HepG2 (cell line): ENCODE measurements around the gene GNG12.

ENCODE experiments used
- ARNTL ChIP-seq: sonication (generic); formaldehyde crosslinking; IDR thresholded peaks from 2 replicates; pipeline ENCODE4 v1.4.0; 2020; ENCODE audit warnings: mild to moderate bottlenecking, missing genetic modification reagents
- CBX1 ChIP-seq: IDR thresholded peaks from one replicate; pipeline ENCODE4 v1.6.1; 2016; ENCODE audit warnings: antibody characterized with exemption, low read depth
- CTCF ChIP-seq: sonication (generic); formaldehyde crosslinking; IDR thresholded peaks from 2 replicates; pipeline ENCODE4 v1.5.0; 2020; ENCODE audit warnings: mild to moderate bottlenecking, missing genetic modification reagents, moderate library complexity
- FOXK1 ChIP-seq: sonication (generic); formaldehyde crosslinking; IDR thresholded peaks from 2 replicates; pipeline ENCODE4 v1.4.0; 2020; ENCODE audit warnings: low read depth, missing genetic modification reagents, borderline replicate concordance
- HNRNPLL ChIP-seq: fragments of 200-400 bp; formaldehyde crosslinking; IDR thresholded peaks from 2 replicates; pipeline ENCODE4 v1.6.1; 2017; ENCODE audit warnings: mild to moderate bottlenecking, low read depth, low read length; ENCODE audit not compliant: poor library complexity, severe bottlenecking
- NBN ChIP-seq: fragments of 450-650 bp; conservative IDR thresholded peaks from 2 replicates; pipeline ENCODE4 v1.6.1; 2017
- ZNF431 ChIP-seq: sonication (generic); formaldehyde crosslinking; IDR thresholded peaks from 2 replicates; pipeline ENCODE4 v1.9.0; 2022; ENCODE audit warnings: missing genetic modification reagents, low read depth, mild to moderate bottlenecking, borderline replicate concordance
- ZNF460 ChIP-seq: sonication (generic); formaldehyde crosslinking; IDR thresholded peaks from 2 replicates; pipeline ENCODE4 v1.5.1; 2020; ENCODE audit warnings: missing genetic modification reagents, mild to moderate bottlenecking, borderline replicate concordance
- ZNF839 ChIP-seq: sonication (generic); formaldehyde crosslinking; IDR thresholded peaks from 2 replicates; pipeline ENCODE4 v1.4.0; 2020; ENCODE audit warnings: missing genetic modification reagents, mild to moderate bottlenecking, borderline replicate concordance
- TF ChIP-seq, protein P1 (sequence below): sonication (generic); formaldehyde crosslinking; IDR thresholded peaks from 2 replicates; pipeline ENCODE4 v1.9.0; 2021; ENCODE audit warnings: missing genetic modification reagents, mild to moderate bottlenecking, borderline replicate concordance
- TF ChIP-seq, protein P2 (sequence below): IDR thresholded peaks from 2 replicates; pipeline ENCODE4 v1.6.1; 2016; ENCODE audit warnings: low read depth, control low read depth

- TF ChIP-seq CTCF (no peak), HNRNPLL (no peak), ZNF460 (CRISPR knock-in tag) (no peak), CBX1 (no peak), FOXK1 (CRISPR knock-in tag) (no peak), NBN (no peak), ZNF839 (CRISPR knock-in tag) (no peak), ARNTL (CRISPR knock-in tag) (no peak), ZNF431 (CRISPR knock-in tag) (no peak)
- TF ChIP-seq, protein P1, sequence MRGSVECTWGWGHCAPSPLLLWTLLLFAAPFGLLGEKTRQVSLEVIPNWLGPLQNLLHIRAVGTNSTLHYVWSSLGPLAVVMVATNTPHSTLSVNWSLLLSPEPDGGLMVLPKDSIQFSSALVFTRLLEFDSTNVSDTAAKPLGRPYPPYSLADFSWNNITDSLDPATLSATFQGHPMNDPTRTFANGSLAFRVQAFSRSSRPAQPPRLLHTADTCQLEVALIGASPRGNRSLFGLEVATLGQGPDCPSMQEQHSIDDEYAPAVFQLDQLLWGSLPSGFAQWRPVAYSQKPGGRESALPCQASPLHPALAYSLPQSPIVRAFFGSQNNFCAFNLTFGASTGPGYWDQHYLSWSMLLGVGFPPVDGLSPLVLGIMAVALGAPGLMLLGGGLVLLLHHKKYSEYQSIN (CRISPR knock-in tag), result no peak
- TF ChIP-seq, protein P2, sequence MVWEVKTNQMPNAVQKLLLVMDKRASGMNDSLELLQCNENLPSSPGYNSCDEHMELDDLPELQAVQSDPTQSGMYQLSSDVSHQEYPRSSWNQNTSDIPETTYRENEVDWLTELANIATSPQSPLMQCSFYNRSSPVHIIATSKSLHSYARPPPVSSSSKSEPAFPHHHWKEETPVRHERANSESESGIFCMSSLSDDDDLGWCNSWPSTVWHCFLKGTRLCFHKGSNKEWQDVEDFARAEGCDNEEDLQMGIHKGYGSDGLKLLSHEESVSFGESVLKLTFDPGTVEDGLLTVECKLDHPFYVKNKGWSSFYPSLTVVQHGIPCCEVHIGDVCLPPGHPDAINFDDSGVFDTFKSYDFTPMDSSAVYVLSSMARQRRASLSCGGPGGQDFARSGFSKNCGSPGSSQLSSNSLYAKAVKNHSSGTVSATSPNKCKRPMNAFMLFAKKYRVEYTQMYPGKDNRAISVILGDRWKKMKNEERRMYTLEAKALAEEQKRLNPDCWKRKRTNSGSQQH, result no peak
Measured at GRCh38 chr1:67673468-67674201, 159.6 kb downstream of the GNG12 start.
